Occipital lobe (tissue), 2 donors: ENCODE data around the gene TAT. TPM values are rescaled to one million over a fixed set of nuclear protein-coding genes. Genes with fewer than 3 reads are reported as not detected.
"Not testable (repeated sequence)": the region's sequence is repeated elsewhere in the genome, so short reads cannot be mapped to it uniquely, and the experiment has no call there.

Source experiments
- DNase-seq: peaks from one replicate; lab custom pipeline; 2025; lab: John Stamatoyannopoulos, UW
- total RNA-seq: library from RNA; depleted of rRNA; stranded (reverse); fragments of >200 nt; gene quantifications from one replicate; pipeline ENCODE4 v1.2.3, GENCODE V29; 2014

TAT gene
- total RNA-seq, 1 donor from 2014 or later, result 0.31 TPM

GRCh38 chr16:71584543-71585317 is 7.8 kb upstream of the TAT start:
- no peak for DNase-seq

GRCh38 chr16:71582553-71582848 is 5.6 kb upstream of the TAT start:
- not testable (repeated sequence) for DNase-seq

GRCh38 chr16:71574702-71575101 is 2.2 kb downstream of the TAT start:
- DNase-seq, result no peak

GRCh38 chr16:71573387-71574094 is 3.4 kb downstream of the TAT start:
- no peak for DNase-seq

GRCh38 chr16:71572497-71573116 is 4.3 kb downstream of the TAT start:
- no peak for DNase-seq

- no peak for DNase-seq
Observed at GRCh38 chr16:71570144-71570543, 6.7 kb downstream of the TAT start.

- DNase-seq, result no peak
Observed at GRCh38 chr16:71569621-71570020, 7.3 kb downstream of the TAT start.

GRCh38 chr16:71568551-71568950 is 8.3 kb downstream of the TAT start:
- no peak for DNase-seq

GRCh38 chr16:71567931-71568330 is 9.0 kb downstream of the TAT start:
- DNase-seq, result no peak

- DNase-seq, result no peak
Observed at GRCh38 chr16:71565812-71566700, 10.8 kb downstream of the TAT start.

GRCh38 chr16:71564335-71564967 is 12.4 kb downstream of the TAT start:
- no peak for DNase-seq

GRCh38 chr16:71562552-71562951 is 14.3 kb downstream of the TAT start:
- no peak for DNase-seq

- not testable (repeated sequence) for DNase-seq
Observed at GRCh38 chr16:71561886-71562285, 15.0 kb downstream of the TAT start.

GRCh38 chr16:71559855-71560254 is 17.0 kb downstream of the TAT start:
- DNase-seq, result no peak

- DNase-seq, result no peak
Observed at GRCh38 chr16:71557954-71558582, 18.8 kb downstream of the TAT start.

- DNase-seq, result no peak
Observed at GRCh38 chr16:71557299-71557698, 19.6 kb downstream of the TAT start.

- no peak for DNase-seq
Observed at GRCh38 chr16:71555230-71555891, 21.5 kb downstream of the TAT start.

GRCh38 chr16:71552698-71553503 is 24.0 kb downstream of the TAT start:
- no peak for DNase-seq

GRCh38 chr16:71547168-71547567 is 29.7 kb downstream of the TAT start:
- no peak for DNase-seq
